K562 (cell line): ENCODE measurements around the gene ZNF331.

Experiments
- CTCF ChIP-seq, 3 experiments: IDR thresholded peaks in 2 of 3; conservative IDR thresholded peaks in 1 of 3; 2 replicates each; pipeline ENCODE4 v1.5.1; 2011 to 2012; ENCODE audit warnings: low read length in 3 of 3, mild to moderate bottlenecking in 3 of 3, control low read depth in 2 of 3, improper control_type of control experiment in 1 of 3, inconsistent platforms in 1 of 3, low read depth in 1 of 3, mixed read lengths in 1 of 3, moderate library complexity in 1 of 3; ENCODE audit not compliant: insufficient read depth in 2 of 3
- E2F6 ChIP-seq, 2 experiments: IDR thresholded peaks; 2 replicates each; pipeline ENCODE4 v1.6.1; 2011; ENCODE audit warnings: borderline replicate concordance in 1 of 2, control low read depth in 1 of 2, low read depth in 1 of 2, low read length in 1 of 2, mild to moderate bottlenecking in 1 of 2, mixed read lengths in 1 of 2, moderate library complexity in 1 of 2; ENCODE audit not compliant: insufficient read depth in 1 of 2, insufficient read length in 1 of 2, poor library complexity in 1 of 2, severe bottlenecking in 1 of 2; ENCODE audit errors: extremely low read depth in 1 of 2
- FIP1L1 ChIP-seq: fragments of 200-400 bp; formaldehyde crosslinking; IDR thresholded peaks from 2 replicates; pipeline ENCODE4 v1.6.1; 2018; ENCODE audit warnings: mild to moderate bottlenecking, low read depth, low read length; ENCODE audit not compliant: poor library complexity, severe bottlenecking
- SMARCC2 ChIP-seq: fragments of 450-650 bp; IDR thresholded peaks from 2 replicates; pipeline ENCODE4 v1.6.1; 2017; ENCODE audit warnings: antibody characterized with exemption, moderate library complexity, mild to moderate bottlenecking, low read depth
- TAF1 ChIP-seq: IDR thresholded peaks from 2 replicates; pipeline ENCODE4 v1.6.1; 2011; ENCODE audit warnings: mild to moderate bottlenecking, low read length, moderate library complexity; ENCODE audit not compliant: insufficient read depth, control insufficient read depth, severe bottlenecking; ENCODE audit errors: extremely low read depth
- TEAD1 ChIP-seq, 2 experiments: fragments of 450-650 bp in 1 of 2; sonication (generic) in 1 of 2; formaldehyde crosslinking; IDR thresholded peaks; 2 replicates each; pipeline versions ENCODE4 v1.4.0 to v1.8.0; 2020 to 2022; ENCODE audit warnings: mild to moderate bottlenecking in 2 of 2, missing genetic modification reagents in 1 of 2
- TFAM ChIP-seq: fragments of 250-450 bp; sonication (Bioruptor Pico); conservative IDR thresholded peaks from 2 replicates; pipeline ENCODE4 v1.5.0; 2021; ENCODE audit warnings: mild to moderate bottlenecking, moderate library complexity
- ZNF175 ChIP-seq: fragments of 200-800 bp; sonication (Bioruptor generic); IDR thresholded peaks from 2 replicates; pipeline ENCODE4 v1.6.1; 2016; ENCODE audit warnings: low read depth, mild to moderate bottlenecking, missing genetic modification characterization, missing compliant biosample characterization
- ZNF518B ChIP-seq: fragments of 250-450 bp; sonication (Bioruptor Pico); IDR thresholded peaks from 2 replicates; pipeline ENCODE4 v1.5.0; 2021; ENCODE audit warnings: mild to moderate bottlenecking, moderate library complexity
- ZNF707 ChIP-seq: fragments of 250-450 bp; sonication (Bioruptor Pico); conservative IDR thresholded peaks from 2 replicates; pipeline ENCODE4 v1.8.0; 2022; ENCODE audit warnings: inconsistent platforms, mild to moderate bottlenecking, moderate library complexity

- no peak for TF ChIP-seq ZNF175 (CRISPR knock-in tag)
- TF ChIP-seq ZNF707 (CRISPR knock-in tag): no peak
- no peak for TF ChIP-seq CTCF (IDR thresholded peaks at IDR 0.05 in 2 of 3, conservative IDR thresholded peaks at IDR 0.05 in 1 of 3; ENCODE audit: insufficient read depth in 2 of 3, low read depth in 1 of 3, low read length in 3 of 3)
- TF ChIP-seq TEAD1 (CRISPR knock-in tag; IDR thresholded peaks at IDR 0.05): no peak
- TF ChIP-seq ZNF518B (CRISPR knock-in tag): no peak
- TF ChIP-seq TAF1: no peak
- TF ChIP-seq FIP1L1: no peak
- TF ChIP-seq E2F6 (IDR thresholded peaks at IDR 0.05; ENCODE audit: borderline replicate concordance in 1 of 2, extremely low read depth in 1 of 2, insufficient read depth in 1 of 2, insufficient read length in 1 of 2, low read depth in 1 of 2, low read length in 1 of 2, poor library complexity in 1 of 2, severe bottlenecking in 1 of 2): no peak
- no peak for TF ChIP-seq SMARCC2
- no peak for TF ChIP-seq TFAM (CRISPR knock-in tag)
Observed at GRCh38 chr19:53596056-53596455, 58.1 kb downstream of the ZNF331 start.
